GM12801 (cell line): ENCODE results near the gene CBX8.

Experiments used
- CTCF ChIP-seq: IDR thresholded peaks from one replicate; pipeline ENCODE4 v1.5.1; 2011; ENCODE audit warnings: control low read depth; ENCODE audit not compliant: insufficient read length; ENCODE audit errors: extremely low read depth

Gene CBX8

GRCh38 chr17:79799174-79799537 lies 2.3 kb upstream of the CBX8 start:
- TF ChIP-seq CTCF: no peak

- no peak for TF ChIP-seq CTCF
Observed at GRCh38 chr17:79798299-79799173, 1.7 kb upstream of the CBX8 start.

GRCh38 chr17:79797492-79798298 lies 818 bp upstream of the CBX8 start:
- no peak for TF ChIP-seq CTCF

GRCh38 chr17:79796444-79796762 lies 474 bp downstream of the CBX8 start:
- TF ChIP-seq CTCF: no peak

GRCh38 chr17:79795795-79796443 lies 958 bp downstream of the CBX8 start:
- no peak for TF ChIP-seq CTCF

GRCh38 chr17:79794659-79795511 lies 2.0 kb downstream of the CBX8 start:
- TF ChIP-seq CTCF: no peak
